Small intestine (tissue), 7 donors: ENCODE data around the gene MECR. TPM values are rescaled to one million over a fixed set of nuclear protein-coding genes. Genes with fewer than 3 reads are reported as not detected.

Experiments used
- DNase-seq, 2 donors: peaks; one replicate each; pipeline versions ENCODE4 v3.0.0 to v3.0.0-alpha.2; 2013
- FAIRE-seq: peaks from 2 replicates; lab custom pipeline; 2012; peaks lifted over from hg19 to GRCh38; lab: Jason Lieb, UNC
- H3K27ac ChIP-seq, 3 donors: one replicate each; pipeline ENCODE4 v1.5.1; 2013; ENCODE audit warnings: low read length in 2 of 3, mild to moderate bottlenecking in 2 of 3, control low read depth in 1 of 3, inconsistent platforms in 1 of 3, low read depth in 1 of 3, moderate library complexity in 1 of 3
- H3K27me3 ChIP-seq, 3 donors: one replicate each; pipeline ENCODE4 v1.6.1; 2013; ENCODE audit warnings: low read length in 3 of 3, inconsistent platforms in 1 of 3; ENCODE audit not compliant: control insufficient read depth in 3 of 3, insufficient read depth in 3 of 3
- H3K36me3 ChIP-seq, 3 donors: one replicate each; pipeline ENCODE4 v1.6.1; 2013; ENCODE audit warnings: low read length in 3 of 3, inconsistent platforms in 1 of 3, low read depth in 1 of 3, mild to moderate bottlenecking in 1 of 3, moderate library complexity in 1 of 3; ENCODE audit not compliant: control insufficient read depth in 3 of 3, insufficient read depth in 2 of 3
- H3K4me1 ChIP-seq, 3 donors: one replicate each; pipeline ENCODE4 v1.6.1; 2013; ENCODE audit warnings: low read length in 2 of 3, inconsistent platforms in 1 of 3, low read depth in 1 of 3, mild to moderate bottlenecking in 1 of 3, moderate library complexity in 1 of 3; ENCODE audit not compliant: control insufficient read depth in 3 of 3, insufficient read depth in 2 of 3
- H3K4me3 ChIP-seq, 3 donors: one replicate each; pipeline ENCODE4 v1.5.1; 2013; ENCODE audit warnings: low read length in 3 of 3, control low read depth in 1 of 3, inconsistent platforms in 1 of 3, low read depth in 1 of 3, mild to moderate bottlenecking in 1 of 3, moderate library complexity in 1 of 3
- H3K9me3 ChIP-seq, 2 donors: one replicate each; pipeline ENCODE4 v1.6.1; 2013; ENCODE audit warnings: low read depth in 1 of 2, low read length in 1 of 2; ENCODE audit not compliant: control insufficient read depth in 2 of 2, insufficient read depth in 1 of 2
- WGBS, 3 donors: extraction: QIAGEN DNeasy Blood & Tissue Kit; methylation state at CpG; one replicate each; pipeline ENCODE4 v1.1.7; 2013; 5-methylcytosine and 5-hydroxymethylcytosine counted together
- polyA plus RNA-seq, 4 donors: library from polyadenylated mRNA; stranded (reverse) in 3 of 4; unstranded in 1 of 4; fragments of 200-250 nt in 3 of 4; fragments of 120-200 nt in 1 of 4; gene quantifications; one replicate each; pipeline versions ENCODE4 v1.2.1 to v1.2.3, GENCODE V29; 2013
- donor health status: healthy with polysubstance abuse.
- donor health status: control.
- donor health status: control.
- donor health status: Bipolar disorder and iron deficiency.
- donor health status: healthy.

MECR gene
- polyA plus RNA-seq, 4 donors, result 9.7 to 21.3 (median 19.6) TPM

DNA sequence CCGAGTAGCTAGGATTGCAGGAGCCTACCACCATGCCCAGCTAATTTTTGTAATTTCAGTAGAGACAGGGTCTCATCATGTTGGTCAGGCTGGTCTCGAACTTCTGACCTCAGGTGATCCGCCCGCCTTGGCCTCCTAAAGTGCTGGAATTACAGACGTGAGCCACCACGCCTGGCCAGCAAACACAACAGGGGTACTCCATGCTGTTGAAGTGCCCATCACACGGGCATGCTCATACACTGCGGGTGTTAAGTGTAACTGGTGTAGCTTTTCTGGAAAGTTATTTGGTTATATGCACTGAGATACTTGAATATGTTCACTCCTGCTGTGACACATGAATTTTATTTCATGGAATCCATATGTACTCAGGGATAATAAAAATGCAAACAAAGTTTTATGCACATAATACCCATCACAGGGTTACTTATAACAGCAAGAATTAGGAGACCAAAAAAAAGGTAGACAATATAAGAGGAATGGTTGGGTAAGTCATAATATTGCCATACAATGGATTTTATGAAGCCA lies 58.3 kb downstream of the MECR start:
- H3K27ac ChIP-seq, result no peak overlapping the region
- H3K36me3 ChIP-seq, result peaks cover 3 to 18% (median 6%) of the 10 kb centered on the region in 3 donors
- no peak for FAIRE-seq
- no peak for DNase-seq
- no peak overlapping the region for H3K4me3 ChIP-seq
- H3K9me3 ChIP-seq, result no peaks in the 10 kb centered on the region
- WGBS, 3 donors, result 88 to 90% (median 89%) methylated on average over 8 of the region's 8 CpGs
- H3K4me1 ChIP-seq, result peaks cover 3 to 12% (median 4%) of the 10 kb centered on the region in 3 donors
- no peaks in the 10 kb centered on the region for H3K27me3 ChIP-seq

- Histone ChIP-seq H3K9me3 (no peaks in the 10 kb centered on the region), H3K4me3 (no peak overlapping the region), H3K27me3 (no peaks in the 10 kb centered on the region), H3K27ac (no peak overlapping the region), H3K4me1 (peaks cover 4 to 16% (median 7%) of the 10 kb centered on the region in 3 donors), H3K36me3 (peaks cover 6 to 19% (median 7%) of the 10 kb centered on the region in 3 donors)
- FAIRE-seq (no peak), DNase-seq (no peak)
- WGBS, 3 donors, result 69 to 80% (median 79%) methylated on average over 5 of the region's 5 CpGs
Measured at GRCh38 chr1:29171521-29171920, 59.2 kb downstream of the MECR start.

- H3K4me3 ChIP-seq, result no peak overlapping the region
- no peak for FAIRE-seq
- H3K27me3 ChIP-seq, result no peaks in the 10 kb centered on the region
- no peaks in the 10 kb centered on the region for H3K9me3 ChIP-seq
- DNase-seq, result no peak
- 30 to 32% (median 30%) methylated on average over 3 of the region's 3 CpGs for WGBS, 3 donors
- peaks cover 6 to 21% (median 8%) of the 10 kb centered on the region in 3 donors for H3K36me3 ChIP-seq
- no peak overlapping the region for H3K27ac ChIP-seq
- peaks cover 4 to 20% (median 10%) of the 10 kb centered on the region in 3 donors for H3K4me1 ChIP-seq
Measured at GRCh38 chr1:29171089-29171488, 59.6 kb downstream of the MECR start.

DNA sequence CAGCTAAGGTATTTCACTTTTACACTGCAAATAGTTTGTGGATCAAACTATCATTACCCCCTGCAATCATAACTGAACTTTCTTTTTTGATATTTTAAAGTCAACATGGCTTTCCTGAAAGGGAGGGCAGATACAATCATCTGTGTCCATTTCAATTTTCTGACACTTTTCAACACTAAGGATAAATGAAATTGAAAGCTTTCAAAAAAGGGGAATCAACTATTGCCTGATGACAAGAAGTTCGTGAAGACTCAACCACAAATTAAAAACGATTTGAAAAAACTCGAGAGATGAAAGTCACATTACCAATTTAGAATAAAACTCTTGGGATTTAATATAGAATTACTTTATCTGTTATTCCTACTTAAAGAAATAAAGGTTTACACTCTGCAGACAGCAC lies 60.8 kb downstream of the MECR start:
- FAIRE-seq, result no peak
- DNase-seq, result no peak
- Histone ChIP-seq H3K36me3 (peaks cover 9 to 21% (median 10%) of the 10 kb centered on the region in 3 donors), H3K4me3 (no peak overlapping the region), H3K27me3 (no peaks in the 10 kb centered on the region), H3K9me3 (no peaks in the 10 kb centered on the region), H3K27ac (no peak overlapping the region), H3K4me1 (peaks cover 4 to 21% (median 21%) of the 10 kb centered on the region in 3 donors)
- 58 to 72% (median 63%) methylated on average over 3 of the region's 3 CpGs for WGBS, 3 donors

DNA sequence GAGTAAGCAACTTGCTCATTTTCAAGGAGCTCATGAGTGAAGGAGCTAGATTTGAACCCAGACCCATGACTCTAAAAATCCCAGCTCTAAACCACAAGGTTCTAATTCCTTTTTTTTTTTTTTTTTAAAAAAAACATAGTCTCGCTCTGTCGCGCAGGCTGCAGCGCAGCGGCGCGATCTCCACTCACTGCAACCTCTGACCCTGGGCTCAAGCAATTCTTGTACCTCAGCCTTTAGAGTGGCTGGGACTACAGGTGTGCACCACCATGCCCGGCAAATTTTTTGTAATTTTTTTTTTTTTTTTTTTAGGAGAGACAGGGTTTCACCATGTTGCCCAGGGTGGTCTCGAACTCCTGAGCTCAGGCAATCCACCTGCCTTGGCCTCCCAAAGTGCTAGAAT lies 62.8 kb downstream of the MECR start:
- 96% methylated on average over 9 of the region's 9 CpGs for WGBS, 3 donors
- Histone ChIP-seq H3K27me3 (no peaks in the 10 kb centered on the region), H3K36me3 (peaks cover 10 to 26% (median 13%) of the 10 kb centered on the region in 3 donors), H3K4me1 (peaks cover 4 to 34% (median 21%) of the 10 kb centered on the region in 3 donors), H3K9me3 (no peaks in the 10 kb centered on the region), H3K4me3 (no peak overlapping the region), H3K27ac (no peak overlapping the region)
- DNase-seq, result no peak
- no peak for FAIRE-seq

DNA sequence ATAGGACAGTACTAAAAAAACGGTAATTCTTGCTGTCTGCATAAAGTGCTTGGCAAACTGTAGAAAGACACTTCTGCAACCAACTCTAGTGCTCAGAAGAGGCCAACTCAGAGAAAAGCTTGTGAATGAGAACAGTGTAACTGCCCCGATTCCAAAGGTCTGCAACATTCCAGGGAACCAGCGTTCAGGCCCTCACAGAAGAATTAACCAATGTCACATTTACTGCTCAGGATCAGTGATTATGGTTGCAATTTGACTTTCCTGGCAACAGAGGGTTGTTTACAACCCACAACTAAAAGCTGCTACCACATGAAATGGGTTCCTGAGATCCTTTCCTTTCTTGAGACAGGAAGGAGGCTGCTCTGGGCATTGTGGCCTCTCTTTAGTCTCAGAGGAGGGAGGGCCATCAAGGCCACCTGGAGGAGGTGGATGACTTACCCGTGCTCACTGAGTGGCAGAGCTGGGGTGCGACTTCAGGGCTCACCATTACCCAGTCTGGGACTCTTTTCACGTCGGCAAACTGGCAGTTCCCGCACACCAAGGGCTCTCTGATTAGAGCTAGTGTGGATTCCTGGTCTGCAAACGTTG lies 64.3 kb downstream of the MECR start:
- Histone ChIP-seq H3K36me3 (peaks cover 10 to 25% (median 13%) of the 10 kb centered on the region in 3 donors), H3K27me3 (no peaks in the 10 kb centered on the region), H3K4me1 (peaks cover 4 to 43% (median 25%) of the 10 kb centered on the region in 3 donors), H3K9me3 (no peaks in the 10 kb centered on the region), H3K4me3 (no peak overlapping the region), H3K27ac (peak overlapping the region in 2 of 3 donors; percentile 45 to 87)
- 17 to 53% (median 32%) methylated on average over 9 of the region's 9 CpGs for WGBS, 3 donors
- FAIRE-seq, result no peak
- peak; percentile 88 to 90 for DNase-seq

- 90 to 96% (median 93%) methylated on average over 4 of the region's 4 CpGs for WGBS, 3 donors
- FAIRE-seq, result no peak
Measured at GRCh38 chr1:29164588-29164987, 66.1 kb downstream of the MECR start.

GRCh38 chr1:29162476-29163138 lies 68.1 kb downstream of the MECR start:
- peaks cover 0 to 43% (median 14%) of the 10 kb centered on the region in 3 donors for H3K4me1 ChIP-seq
- DNase-seq (no peak), FAIRE-seq (no peak)
- peak overlapping the region in 1 of 3 donors; percentile 17 for H3K27ac ChIP-seq
- peaks cover 0 to 20% of the 10 kb centered on the region in 2 donors for H3K9me3 ChIP-seq
- H3K27me3 ChIP-seq, result no peaks in the 10 kb centered on the region
- WGBS, 3 donors, result 79 to 83% (median 80%) methylated on average over 9 of the region's 9 CpGs
- H3K4me3 ChIP-seq, result no peak overlapping the region
- H3K36me3 ChIP-seq, result peaks cover 18 to 44% (median 29%) of the 10 kb centered on the region in 3 donors

More at GRCh38 chr1:29164588-29164987, 66.1 kb downstream of the MECR start:
- peaks cover 0 to 43% (median 14%) of the 10 kb centered on the region in 3 donors for H3K4me1 ChIP-seq
- no peak overlapping the region for H3K4me3 ChIP-seq
- H3K9me3 ChIP-seq, result peaks cover 0 to 3% of the 10 kb centered on the region in 2 donors
- H3K27me3 ChIP-seq, result no peaks in the 10 kb centered on the region
- no peak for DNase-seq
- peaks cover 10 to 31% (median 16%) of the 10 kb centered on the region in 3 donors for H3K36me3 ChIP-seq
- H3K27ac ChIP-seq, result peak overlapping the region in 1 of 3 donors; percentile 87
